Gastroesophageal sphincter (tissue), 3 donors: ENCODE measurements around the gene MEGF6.

Experiments used
- EP300 ChIP-seq: sonication (generic); formaldehyde crosslinking; IDR thresholded peaks from one replicate; pipeline ENCODE4 v1.6.1; 2017; ENCODE audit warnings: antibody characterized with exemption, mild to moderate bottlenecking
- POLR2AphosphoS5 ChIP-seq: sonication (generic); formaldehyde crosslinking; IDR thresholded peaks from one replicate; pipeline ENCODE4 v1.6.1; 2017; ENCODE audit warnings: antibody characterized with exemption
- TF ChIP-seq, protein P1 (sequence below), 4 experiments: fragments of 200-600 bp in 2 of 4; fragments of 450-650 bp in 2 of 4; sonication (generic) in 1 of 4; IDR thresholded peaks; one replicate each; pipeline ENCODE4 v1.5.1; 2017 to 2019; ENCODE audit warnings: antibody characterized with exemption in 4 of 4, mild to moderate bottlenecking in 2 of 4, moderate library complexity in 2 of 4

DNA sequence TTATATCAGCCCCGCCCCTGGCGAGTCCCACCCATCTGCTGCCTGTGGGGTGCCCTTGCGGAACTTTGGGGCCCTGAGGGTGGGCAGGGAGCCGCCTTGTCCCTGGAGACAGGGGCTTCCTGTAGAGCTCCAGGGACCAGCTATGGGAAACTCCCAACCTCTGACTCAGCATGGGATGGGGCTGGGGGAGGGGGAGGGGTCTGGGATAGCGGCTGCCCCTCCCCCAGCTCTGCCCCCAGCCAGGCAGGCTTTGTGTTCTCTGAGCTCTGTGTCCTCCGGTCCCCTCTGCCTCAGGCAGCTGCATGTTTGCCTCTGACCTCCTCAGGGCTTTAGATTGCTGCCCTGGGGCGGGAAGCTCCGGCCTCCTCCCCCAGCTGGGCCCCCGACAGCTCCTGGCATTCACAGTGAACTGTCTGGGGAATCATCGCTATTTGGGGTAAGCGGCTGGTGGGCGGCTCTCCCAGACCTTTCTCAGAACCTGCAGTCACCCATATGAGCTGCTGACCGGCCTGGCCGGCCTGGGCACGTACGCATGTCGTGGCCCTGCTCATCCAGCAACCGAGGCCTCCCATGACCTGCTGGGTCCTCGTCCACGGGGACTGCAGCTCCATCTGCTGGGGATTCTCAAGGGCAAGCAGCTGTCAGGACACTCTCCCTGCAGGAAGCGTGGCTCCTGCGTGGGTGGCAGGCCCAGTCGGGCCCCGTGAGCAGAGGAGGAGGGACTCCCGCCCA, 139.8 kb downstream of the MEGF6 start:
- TF ChIP-seq, protein P1, sequence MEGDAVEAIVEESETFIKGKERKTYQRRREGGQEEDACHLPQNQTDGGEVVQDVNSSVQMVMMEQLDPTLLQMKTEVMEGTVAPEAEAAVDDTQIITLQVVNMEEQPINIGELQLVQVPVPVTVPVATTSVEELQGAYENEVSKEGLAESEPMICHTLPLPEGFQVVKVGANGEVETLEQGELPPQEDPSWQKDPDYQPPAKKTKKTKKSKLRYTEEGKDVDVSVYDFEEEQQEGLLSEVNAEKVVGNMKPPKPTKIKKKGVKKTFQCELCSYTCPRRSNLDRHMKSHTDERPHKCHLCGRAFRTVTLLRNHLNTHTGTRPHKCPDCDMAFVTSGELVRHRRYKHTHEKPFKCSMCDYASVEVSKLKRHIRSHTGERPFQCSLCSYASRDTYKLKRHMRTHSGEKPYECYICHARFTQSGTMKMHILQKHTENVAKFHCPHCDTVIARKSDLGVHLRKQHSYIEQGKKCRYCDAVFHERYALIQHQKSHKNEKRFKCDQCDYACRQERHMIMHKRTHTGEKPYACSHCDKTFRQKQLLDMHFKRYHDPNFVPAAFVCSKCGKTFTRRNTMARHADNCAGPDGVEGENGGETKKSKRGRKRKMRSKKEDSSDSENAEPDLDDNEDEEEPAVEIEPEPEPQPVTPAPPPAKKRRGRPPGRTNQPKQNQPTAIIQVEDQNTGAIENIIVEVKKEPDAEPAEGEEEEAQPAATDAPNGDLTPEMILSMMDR (IDR thresholded peaks at IDR 0.05), result peak in 1 of 4 experiments; percentile 49
- TF ChIP-seq EP300 (no peak), POLR2AphosphoS5 (no peak)
